Measurements from ENCODE around the gene FGD6.
"Not testable (repeated sequence)": the region's sequence is repeated elsewhere in the genome, so short reads cannot be mapped to it uniquely, and the experiment has no call there.

FGD6 gene

GRCh38 chr12:95124106-95124505 is 93.2 kb downstream of the FGD6 start:
- DNase-seq (no peak), ATAC-seq (replicated peaks) (no peak)
- no peaks in the 10 kb centered on the region for H3K36me3 Mint-ChIP-seq
- H3K4me3 Mint-ChIP-seq: no peak overlapping the region
- H3K9me3 Mint-ChIP-seq: no peaks in the 10 kb centered on the region
- H3K4me1 Mint-ChIP-seq: no peaks in the 10 kb centered on the region
- no peaks in the 10 kb centered on the region for H3K27me3 Mint-ChIP-seq
- H3K27ac Mint-ChIP-seq: no peak overlapping the region

- Mint-ChIP-seq H3K27ac (no peak overlapping the region), H3K36me3 (no peaks in the 10 kb centered on the region), H3K27me3 (no peaks in the 10 kb centered on the region), H3K4me1 (peaks cover 2 to 9% of the 10 kb centered on the region in 2 donors), H3K4me3 (no peak overlapping the region), H3K9me3 (no peaks in the 10 kb centered on the region)
- DNase-seq: no peak
- ATAC-seq (replicated peaks): no peak
Observed at GRCh38 chr12:95118788-95119179, 98.5 kb downstream of the FGD6 start.

GRCh38 chr12:95118138-95118787 is 99.0 kb downstream of the FGD6 start:
- H3K9me3 Mint-ChIP-seq: no peaks in the 10 kb centered on the region
- no peak for ATAC-seq (replicated peaks)
- H3K4me1 Mint-ChIP-seq: peaks cover 2 to 9% of the 10 kb centered on the region in 2 donors
- H3K4me3 Mint-ChIP-seq: no peak overlapping the region
- no peak overlapping the region for H3K27ac Mint-ChIP-seq
- DNase-seq: no peak
- H3K27me3 Mint-ChIP-seq: no peaks in the 10 kb centered on the region
- H3K36me3 Mint-ChIP-seq: no peaks in the 10 kb centered on the region

- H3K27ac Mint-ChIP-seq: no peak overlapping the region
- H3K36me3 Mint-ChIP-seq: no peaks in the 10 kb centered on the region
- H3K27me3 Mint-ChIP-seq: no peaks in the 10 kb centered on the region
- H3K4me3 Mint-ChIP-seq: no peak overlapping the region
- DNase-seq (peak; percentile 21), ATAC-seq (replicated peaks) (peak; percentile 92 to 96)
- no peaks in the 10 kb centered on the region for H3K9me3 Mint-ChIP-seq
- peaks cover 2 to 9% of the 10 kb centered on the region in 2 donors for H3K4me1 Mint-ChIP-seq
Observed at GRCh38 chr12:95117178-95117599, 100.1 kb downstream of the FGD6 start.

- ATAC-seq (replicated peaks) (peak; percentile 76 to 83), DNase-seq (no peak)
- no peaks in the 10 kb centered on the region for H3K36me3 Mint-ChIP-seq
- no peak overlapping the region for H3K4me3 Mint-ChIP-seq
- peak overlapping the region; percentile 79 for H3K27ac Mint-ChIP-seq
- no peaks in the 10 kb centered on the region for H3K9me3 Mint-ChIP-seq
- H3K4me1 Mint-ChIP-seq: peaks cover 2 to 9% of the 10 kb centered on the region in 2 donors
- H3K27me3 Mint-ChIP-seq: no peaks in the 10 kb centered on the region
Observed at GRCh38 chr12:95116773-95117172, 100.5 kb downstream of the FGD6 start.

- Mint-ChIP-seq H3K4me3 (no peak overlapping the region), H3K27me3 (no peaks in the 10 kb centered on the region), H3K9me3 (no peaks in the 10 kb centered on the region), H3K36me3 (no peaks in the 10 kb centered on the region), H3K4me1 (peaks cover 2 to 9% of the 10 kb centered on the region in 2 donors), H3K27ac (no peak overlapping the region)
- DNase-seq (no peak), ATAC-seq (replicated peaks) (no peak)
Observed at GRCh38 chr12:95116341-95116740, 100.9 kb downstream of the FGD6 start.

GRCh38 chr12:95115641-95116040 is 101.6 kb downstream of the FGD6 start:
- Mint-ChIP-seq H3K4me1 (peaks cover 2 to 9% of the 10 kb centered on the region in 2 donors), H3K4me3 (no peak overlapping the region), H3K9me3 (no peaks in the 10 kb centered on the region), H3K27ac (no peak overlapping the region), H3K36me3 (no peaks in the 10 kb centered on the region), H3K27me3 (no peaks in the 10 kb centered on the region)
- DNase-seq (no peak), ATAC-seq (replicated peaks) (no peak)

- Mint-ChIP-seq H3K27me3 (no peaks in the 10 kb centered on the region), H3K27ac (no peak overlapping the region), H3K36me3 (no peaks in the 10 kb centered on the region), H3K9me3 (no peaks in the 10 kb centered on the region), H3K4me1 (peaks cover 2 to 9% of the 10 kb centered on the region in 2 donors), H3K4me3 (no peak overlapping the region)
- ATAC-seq (replicated peaks) (no peak), DNase-seq (no peak)
Observed at GRCh38 chr12:95114766-95115405, 102.4 kb downstream of the FGD6 start.

- no peak overlapping the region for H3K27ac Mint-ChIP-seq
- no peak overlapping the region for H3K4me3 Mint-ChIP-seq
- no peaks in the 10 kb centered on the region for H3K36me3 Mint-ChIP-seq
- no peak for DNase-seq
- H3K4me1 Mint-ChIP-seq: peaks cover 8 to 25% of the 10 kb centered on the region in 2 donors
- no peak for ATAC-seq (replicated peaks)
- no peaks in the 10 kb centered on the region for H3K27me3 Mint-ChIP-seq
- no peaks in the 10 kb centered on the region for H3K9me3 Mint-ChIP-seq
Observed at GRCh38 chr12:95107362-95107761, 109.9 kb downstream of the FGD6 start.

GRCh38 chr12:95105540-95105939 is 111.7 kb downstream of the FGD6 start:
- Mint-ChIP-seq H3K4me1 (peaks cover 8 to 25% of the 10 kb centered on the region in 2 donors), H3K9me3 (no peaks in the 10 kb centered on the region), H3K27me3 (no peaks in the 10 kb centered on the region), H3K4me3 (no peak overlapping the region), H3K27ac (no peak overlapping the region), H3K36me3 (no peaks in the 10 kb centered on the region)
- no peak for ATAC-seq (replicated peaks)
- no peak for DNase-seq

- H3K4me3 Mint-ChIP-seq: no peak overlapping the region
- ATAC-seq (replicated peaks): no peak
- DNase-seq: no peak
- H3K27me3 Mint-ChIP-seq: no peaks in the 10 kb centered on the region
- H3K4me1 Mint-ChIP-seq: peaks cover 8 to 25% of the 10 kb centered on the region in 2 donors
- no peaks in the 10 kb centered on the region for H3K9me3 Mint-ChIP-seq
- no peaks in the 10 kb centered on the region for H3K36me3 Mint-ChIP-seq
- no peak overlapping the region for H3K27ac Mint-ChIP-seq
Observed at GRCh38 chr12:95104919-95105452, 112.3 kb downstream of the FGD6 start.

GRCh38 chr12:95102916-95103671 is 114.2 kb downstream of the FGD6 start:
- Mint-ChIP-seq H3K4me3 (peak overlapping the region; percentile 5 to 10), H3K27ac (no peak overlapping the region), H3K9me3 (no peaks in the 10 kb centered on the region), H3K27me3 (no peaks in the 10 kb centered on the region), H3K4me1 (peaks cover 8 to 25% of the 10 kb centered on the region in 2 donors), H3K36me3 (no peaks in the 10 kb centered on the region)
- peak; percentile 97 to 98 for ATAC-seq (replicated peaks)
- peak; percentile 46 for DNase-seq

- not testable (repeated sequence) for H3K36me3 Mint-ChIP-seq; H3K9me3 Mint-ChIP-seq; H3K27ac Mint-ChIP-seq; ATAC-seq (replicated peaks); H3K4me3 Mint-ChIP-seq; H3K27me3 Mint-ChIP-seq; DNase-seq
- peaks cover 8 to 25% of the 10 kb centered on the region in 2 donors for H3K4me1 Mint-ChIP-seq
Observed at GRCh38 chr12:95101957-95102356, 115.3 kb downstream of the FGD6 start.

- Mint-ChIP-seq H3K4me1 (peaks cover 8 to 29% of the 10 kb centered on the region in 2 donors), H3K27ac (no peak overlapping the region)
- no peak for ATAC-seq (replicated peaks)
Observed at GRCh38 chr12:95100264-95101190, 116.7 kb downstream of the FGD6 start.

More at GRCh38 chr12:95100264-95101190, 116.7 kb downstream of the FGD6 start:
- H3K9me3 Mint-ChIP-seq: no peaks in the 10 kb centered on the region
- no peaks in the 10 kb centered on the region for H3K36me3 Mint-ChIP-seq
- H3K27me3 Mint-ChIP-seq: no peaks in the 10 kb centered on the region
- DNase-seq: no peak
- H3K4me3 Mint-ChIP-seq: no peak overlapping the region
